ENCODE measurements around the gene ZNF200. TPM values are rescaled to one million over a fixed set of nuclear protein-coding genes. Genes with fewer than 3 reads are reported as not detected.

Gene ZNF200
- total and polyA plus RNA-seq, 2 donors (not counting 1 experiment from before 2014, with no cell fraction given), result 2.7 to 20.1 TPM

DNA sequence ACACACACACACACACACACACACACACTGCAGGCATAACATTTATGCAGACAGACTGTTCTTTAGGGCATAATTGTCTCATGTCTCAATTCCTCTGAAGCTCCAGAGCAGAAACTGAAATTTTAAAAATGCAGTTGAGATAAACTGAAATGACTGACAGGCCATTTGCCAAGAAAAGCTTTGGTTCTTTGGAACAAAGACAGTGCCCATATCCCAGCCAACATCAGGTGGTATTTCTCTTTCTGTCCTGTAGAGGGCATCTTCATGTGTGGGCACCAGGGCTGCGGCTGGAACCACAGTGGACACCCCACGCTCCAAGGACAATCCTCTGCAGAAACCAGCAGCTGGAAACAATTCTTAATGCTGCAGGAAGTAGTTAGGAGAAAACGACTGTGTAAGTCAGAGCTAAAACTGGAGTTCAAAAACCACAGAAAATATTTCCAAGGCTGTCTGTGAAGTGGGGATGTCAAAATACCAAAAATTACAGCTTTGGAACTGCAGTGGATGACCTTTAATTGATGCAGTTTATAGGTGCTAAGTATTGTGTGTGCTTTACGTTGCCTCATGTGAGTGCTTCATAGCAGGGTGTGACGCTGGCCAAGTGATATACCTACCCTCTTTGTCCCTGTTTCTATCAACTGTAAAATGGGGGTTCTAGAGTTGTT is 32.0 kb upstream of the ZNF200 start:
- peaks cover 29% of the 10 kb centered on the region for H3K79me2 ChIP-seq (ENCODE audit: control insufficient read depth, insufficient read depth, low read length)
- H3K27ac Mint-ChIP-seq, result no peak overlapping the region
- no peak overlapping the region for H3K4me3 ChIP-seq (ENCODE audit: control extremely low read depth in 1 of 5, extremely low read depth in 1 of 5, insufficient read depth in 1 of 5, low read depth in 2 of 5, low read length in 4 of 5)
- ChIA-PET CTCF (interaction anchor here (0.8 to 3.5 kb wide), 9 partner anchors 10 to 192 kb away, joined by 3 to 17 read pairs (median 3); partner anchors contain the start of gene ZNF263), POLR2A (interaction anchor here (0.6 to 0.8 kb wide), 4 partner anchors 13 to 1098 kb away, joined by 3 to 8 read pairs (median 4); no protein-coding TSS in a partner anchor)
- H3K36me3 ChIP-seq (replicated peaks in 1 of 2; ENCODE audit: control extremely low read depth in 1 of 2, control insufficient read depth in 1 of 2, extremely low read depth in 1 of 2, insufficient read depth in 2 of 2, low read length in 1 of 2), result peaks cover 0 to 17% of the 10 kb centered on the region in 2 experiments
- no peak overlapping the region for H3K9ac ChIP-seq (ENCODE audit: low read length)
- H3K4me2 ChIP-seq (replicated peaks; ENCODE audit: low read depth, low read length, poor library complexity, severe bottlenecking), result no peak overlapping the region
- TF ChIP-seq CTCF (IDR thresholded peaks at IDR 0.05), result peak; percentile 47
- TF ChIP-seq EZH2 (IDR thresholded peaks at IDR 0.05; ENCODE audit: borderline replicate concordance, insufficient read depth, low read depth, low read length, poor library complexity, severe bottlenecking), result no peak
- peaks cover 28% of the 10 kb centered on the region for H3K4me1 Mint-ChIP-seq
- no peak overlapping the region for H3K27ac ChIP-seq (ENCODE audit: low read length in 2 of 2)
- H3K9me3 ChIP-seq (ENCODE audit: control extremely low read depth in 1 of 3, control insufficient read depth in 2 of 3, insufficient read depth in 1 of 3, low read length in 2 of 3), result peaks cover 2 to 16% (median 2%) of the 10 kb centered on the region in 3 donors
- intact Hi-C loops (cut with micrococcal nuclease), result loop anchor here (10.0 kb wide), 2 partner anchors 112 to 1348 kb away; partner anchors contain the start of gene UBALD1
- no CpG with 5 or more reads among the region's 5 CpGs for WGBS (ENCODE audit: insufficient coverage)
- ATAC-seq (ENCODE audit: low read depth), result no peak
- H3K27me3 Mint-ChIP-seq, result no peaks in the 10 kb centered on the region
- no peaks in the 10 kb centered on the region for H3K9me3 Mint-ChIP-seq (ENCODE audit: insufficient read depth)
- no peak overlapping the region for H3K4me3 Mint-ChIP-seq
- H2AFZ ChIP-seq (ENCODE audit: insufficient read depth, low read depth, low read length, poor library complexity, severe bottlenecking), result no peak overlapping the region
- no peak for DNase-seq
- H4K20me1 ChIP-seq (ENCODE audit: control insufficient read depth, insufficient read depth, low read length, poor library complexity, severe bottlenecking), result peaks cover 11% of the 10 kb centered on the region
- H3K4me1 ChIP-seq (ENCODE audit: control insufficient read depth in 2 of 2, insufficient read depth in 2 of 2, low read length in 2 of 2), result peaks cover 9 to 18% of the 10 kb centered on the region in 2 donors
- H3K27me3 ChIP-seq (replicated peaks in 1 of 4; ENCODE audit: control extremely low read depth in 1 of 4, control insufficient read depth in 3 of 4, insufficient read depth in 4 of 4, low read length in 3 of 4), result no peaks in the 10 kb centered on the region

Measured in B cell (primary cell).